Measurements from ENCODE around the gene OAS2.

The OAS2 gene, protein sequence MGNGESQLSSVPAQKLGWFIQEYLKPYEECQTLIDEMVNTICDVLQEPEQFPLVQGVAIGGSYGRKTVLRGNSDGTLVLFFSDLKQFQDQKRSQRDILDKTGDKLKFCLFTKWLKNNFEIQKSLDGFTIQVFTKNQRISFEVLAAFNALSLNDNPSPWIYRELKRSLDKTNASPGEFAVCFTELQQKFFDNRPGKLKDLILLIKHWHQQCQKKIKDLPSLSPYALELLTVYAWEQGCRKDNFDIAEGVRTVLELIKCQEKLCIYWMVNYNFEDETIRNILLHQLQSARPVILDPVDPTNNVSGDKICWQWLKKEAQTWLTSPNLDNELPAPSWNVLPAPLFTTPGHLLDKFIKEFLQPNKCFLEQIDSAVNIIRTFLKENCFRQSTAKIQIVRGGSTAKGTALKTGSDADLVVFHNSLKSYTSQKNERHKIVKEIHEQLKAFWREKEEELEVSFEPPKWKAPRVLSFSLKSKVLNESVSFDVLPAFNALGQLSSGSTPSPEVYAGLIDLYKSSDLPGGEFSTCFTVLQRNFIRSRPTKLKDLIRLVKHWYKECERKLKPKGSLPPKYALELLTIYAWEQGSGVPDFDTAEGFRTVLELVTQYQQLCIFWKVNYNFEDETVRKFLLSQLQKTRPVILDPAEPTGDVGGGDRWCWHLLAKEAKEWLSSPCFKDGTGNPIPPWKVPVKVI

DNA sequence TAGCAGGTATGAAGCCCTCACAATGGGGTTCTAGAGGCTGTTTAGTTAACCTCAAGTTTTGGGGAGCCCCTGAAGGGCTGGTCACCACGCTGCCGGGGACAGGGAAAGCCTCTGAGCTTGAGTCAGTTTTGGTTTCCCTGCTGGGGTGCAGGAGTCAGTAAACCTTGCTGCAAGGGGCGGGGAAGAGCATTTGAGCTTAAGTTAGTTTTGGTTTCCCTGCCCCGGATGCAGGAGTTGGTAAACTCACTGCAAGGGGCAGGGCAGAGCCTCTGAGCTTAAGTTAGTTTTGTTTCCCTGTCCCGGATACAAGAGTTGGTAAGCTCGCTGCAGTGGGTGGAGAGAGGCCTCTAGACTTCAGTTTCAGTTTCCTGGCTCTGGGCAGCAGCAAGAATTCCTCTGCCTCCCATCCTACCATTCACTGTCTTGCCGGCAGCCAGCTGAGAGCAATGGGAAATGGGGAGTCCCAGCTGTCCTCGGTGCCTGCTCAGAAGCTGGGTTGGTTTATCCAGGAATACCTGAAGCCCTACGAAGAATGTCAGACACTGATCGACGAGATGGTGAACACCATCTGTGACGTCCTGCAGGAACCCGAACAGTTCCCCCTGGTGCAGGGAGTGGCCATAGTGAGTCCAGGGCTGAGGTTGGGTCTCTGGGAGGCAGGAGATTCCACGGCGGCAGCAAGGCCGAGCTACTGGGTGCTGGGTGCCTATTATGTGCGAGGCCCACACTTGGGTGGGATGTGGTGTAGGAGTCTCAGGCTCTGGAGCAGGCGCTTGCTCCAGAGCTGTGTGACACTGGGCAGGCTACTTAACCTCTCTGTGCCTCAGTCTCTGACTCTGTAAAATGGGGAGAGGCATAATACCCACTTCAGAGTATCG is at the start of gene OAS2:
Gene OAS2, plus strand, starts transcription at position 357 of the 878 bp plus-strand sequence. Its CDS starts 90 bp downstream, at position 447.
- DNase-seq (ENCODE audit: low spot score) = peak; percentile 42

DNA sequence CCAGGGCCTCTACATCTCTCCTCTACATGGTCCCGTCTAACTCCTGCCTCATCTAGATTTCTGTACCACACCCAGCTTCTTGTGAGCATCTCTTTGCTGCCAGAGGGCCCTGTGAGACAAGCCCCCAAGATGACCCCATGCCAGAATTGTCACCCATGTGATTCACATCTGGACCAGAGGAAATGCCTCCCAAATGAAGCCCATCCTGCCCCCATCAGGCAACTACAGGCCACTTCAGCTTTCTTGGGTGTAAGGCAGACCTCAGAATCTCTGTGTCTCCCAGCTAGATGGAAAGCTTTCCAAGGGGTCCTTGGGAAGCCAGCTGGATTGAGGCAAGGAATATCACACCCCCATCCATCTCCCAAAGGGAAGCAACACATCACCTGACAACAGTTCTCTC is 49.3 kb upstream of the OAS2 start:
- DNase-seq (ENCODE audit: low spot score) = no peak

DNA sequence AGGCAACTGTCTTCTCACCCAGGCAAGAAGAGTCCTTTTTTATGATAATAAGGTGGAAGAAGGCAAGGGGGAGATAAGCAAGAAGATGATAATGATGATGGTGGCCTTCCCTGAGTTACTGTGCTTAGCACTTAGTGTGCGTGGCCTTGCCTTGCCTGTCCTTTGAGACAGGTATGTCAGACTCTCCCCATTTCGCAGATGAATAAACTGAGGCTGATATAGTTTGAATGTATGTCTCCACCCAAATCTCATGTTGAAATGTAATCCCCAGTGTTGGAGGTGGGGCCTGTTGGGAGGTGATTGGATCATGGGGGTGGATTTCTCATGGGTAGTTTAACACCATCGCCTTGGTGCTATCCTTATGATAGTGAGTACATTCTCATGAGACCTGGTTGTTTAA is 48.6 kb upstream of the OAS2 start:
- no peak for DNase-seq (ENCODE audit: low spot score)

DNA sequence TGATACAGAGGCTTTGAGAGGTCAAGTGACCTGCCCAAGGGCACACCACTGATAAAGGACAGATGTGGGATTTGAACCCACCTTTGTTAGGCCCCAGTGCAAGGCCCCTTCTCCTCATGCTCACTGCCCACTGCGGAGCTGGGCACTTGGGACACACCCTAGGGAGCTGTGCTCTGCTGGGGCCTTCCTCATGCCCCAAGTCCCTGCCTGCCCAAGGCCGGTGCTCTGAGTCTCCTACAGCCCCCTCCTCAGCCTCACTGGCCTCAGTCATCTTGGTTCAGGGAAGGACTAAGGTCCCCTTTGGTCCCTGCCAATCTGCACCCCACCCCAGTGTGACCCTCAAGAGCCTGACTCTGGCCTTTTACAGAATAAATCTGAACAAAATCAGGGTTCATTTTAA is 48.0 kb upstream of the OAS2 start:
- no peak for DNase-seq (ENCODE audit: low spot score)

DNA sequence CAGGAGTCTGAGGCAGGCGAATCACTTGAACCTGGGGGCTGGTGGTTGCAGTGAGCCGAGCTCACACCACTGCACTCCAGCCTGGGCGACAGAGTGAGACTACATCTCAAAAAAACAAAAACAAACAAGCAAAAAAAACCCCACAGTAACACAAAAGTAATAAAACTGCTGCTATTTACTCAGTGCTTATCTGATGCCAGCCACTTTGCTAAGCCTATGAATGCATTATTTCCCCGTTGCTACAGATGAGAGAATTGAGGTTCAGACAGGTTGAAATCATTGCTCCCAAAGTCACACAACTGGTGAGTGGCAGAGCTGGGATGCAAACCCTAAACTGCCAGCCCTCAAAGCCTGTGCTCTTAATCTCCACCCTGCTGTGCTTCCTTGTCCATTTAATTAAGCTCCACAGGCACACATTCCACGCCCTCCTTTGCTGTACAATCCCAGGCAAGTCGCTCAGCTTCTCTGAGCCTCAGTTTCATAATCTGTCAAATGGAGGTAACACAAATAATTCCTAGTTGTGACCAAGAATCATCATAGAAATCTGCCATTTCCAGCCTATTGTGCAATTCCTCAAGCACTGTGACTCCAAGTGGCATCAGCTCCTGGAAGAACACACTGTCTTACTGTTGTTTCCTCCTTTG is 45.7 kb upstream of the OAS2 start:
- DNase-seq (ENCODE audit: low spot score) = no peak

DNA sequence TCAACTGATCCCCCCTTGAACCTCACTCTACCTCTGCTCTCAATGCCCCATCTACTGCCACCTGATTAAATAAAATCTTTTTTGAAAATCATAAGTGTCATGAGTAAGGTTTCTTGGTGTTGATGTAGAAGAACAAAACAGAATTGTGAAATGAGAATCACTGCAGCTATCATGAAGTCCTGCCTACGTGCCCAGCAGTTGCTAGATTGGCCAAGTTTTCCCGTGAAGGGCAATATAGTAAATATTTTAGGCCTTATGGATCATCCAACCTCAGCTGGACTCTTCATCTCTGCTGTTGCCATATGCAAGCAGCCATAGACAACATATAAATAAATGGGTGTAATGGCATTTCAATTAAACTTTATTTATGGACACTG is 45.2 kb upstream of the OAS2 start:
- DNase-seq (ENCODE audit: low spot score) = no peak

DNA sequence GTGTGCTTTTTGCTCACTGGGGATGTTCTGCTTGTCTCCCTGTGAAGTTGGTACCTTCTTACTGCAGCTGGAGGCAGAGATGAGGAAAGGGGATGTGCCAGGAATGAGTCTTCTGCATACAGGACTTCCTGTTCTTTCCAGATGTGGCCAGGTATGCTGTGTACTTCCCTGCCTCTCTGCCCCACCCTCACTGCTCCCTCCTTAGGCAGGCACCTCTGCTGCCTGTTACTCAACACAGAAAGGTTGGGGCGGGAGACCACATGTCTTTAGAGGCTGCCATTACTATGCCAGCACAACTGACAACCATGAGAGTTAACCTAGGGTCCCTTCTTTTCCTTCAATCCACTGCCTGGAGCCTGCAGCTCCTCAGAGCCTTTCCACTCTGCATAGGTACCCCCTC is 42.1 kb upstream of the OAS2 start:
- no peak for DNase-seq (ENCODE audit: low spot score)

DNA sequence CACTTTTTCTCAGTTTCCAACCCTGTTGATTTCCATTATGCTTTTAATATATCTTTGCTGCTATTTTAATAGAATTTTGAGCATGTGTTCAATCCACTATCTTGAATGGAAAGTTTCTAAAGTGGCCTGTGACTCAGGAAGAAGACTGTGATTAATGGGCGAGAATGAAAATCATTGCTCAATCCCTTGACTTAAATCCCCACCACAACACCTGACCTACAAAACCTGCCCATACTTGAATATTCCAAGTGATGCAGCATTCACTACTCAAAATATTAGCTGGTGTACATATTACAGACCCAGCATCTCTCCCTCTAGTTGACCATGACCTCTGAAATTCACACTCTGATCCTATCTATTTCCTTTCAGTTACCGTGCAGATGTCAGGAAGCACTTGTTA is 41.4 kb upstream of the OAS2 start:
- no peak for DNase-seq (ENCODE audit: low spot score)

DNA sequence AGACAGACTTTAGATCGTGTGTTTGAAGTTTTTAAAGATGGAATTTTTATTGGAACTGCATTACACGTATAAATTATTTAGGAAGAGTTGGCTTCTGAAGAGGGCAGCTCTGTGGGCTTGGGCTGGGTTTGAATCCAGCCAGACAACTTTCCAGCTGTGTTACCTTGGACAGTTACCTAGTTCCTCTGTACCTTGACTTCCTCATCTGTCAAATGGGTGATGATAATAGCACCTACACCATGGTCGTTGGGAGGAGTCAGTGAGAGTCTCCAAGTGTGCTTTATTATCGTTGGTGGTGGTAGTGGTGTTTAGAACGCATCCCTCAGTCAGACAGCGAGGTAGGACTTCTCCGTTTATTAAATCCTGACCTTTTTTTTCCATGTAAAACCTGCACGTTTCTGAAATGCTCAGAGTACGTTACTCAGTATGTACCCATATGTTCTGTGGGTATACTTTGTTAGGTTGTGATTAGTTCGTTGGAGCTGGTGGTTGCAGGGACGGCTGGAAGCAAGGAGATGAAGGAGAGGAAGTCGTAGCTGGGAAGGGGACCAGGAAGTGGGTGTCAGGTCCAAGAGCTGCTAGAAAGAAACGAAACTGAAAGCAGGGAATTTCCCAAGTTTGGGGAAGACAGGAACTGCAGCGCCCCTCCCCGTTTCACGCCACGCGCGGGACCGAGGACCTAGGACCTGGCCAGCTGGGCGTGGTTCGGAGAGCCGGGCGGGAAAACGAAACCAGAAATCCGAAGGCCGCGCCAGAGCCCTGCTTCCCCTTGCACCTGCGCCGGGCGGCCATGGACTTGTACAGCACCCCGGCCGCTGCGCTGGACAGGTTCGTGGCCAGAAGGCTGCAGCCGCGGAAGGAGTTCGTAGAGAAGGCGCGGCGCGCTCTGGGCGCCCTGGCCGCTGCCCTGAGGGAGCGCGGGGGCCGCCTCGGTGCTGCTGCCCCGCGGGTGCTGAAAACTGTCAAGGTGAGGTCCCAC is 40.3 kb upstream of the OAS2 start, which contains the start of gene OAS3:
Gene OAS3, plus strand, starts transcription at position 734 of the 979 bp plus-strand sequence. Its CDS starts 57 bp downstream, at position 791.
- peak; percentile 32 for DNase-seq (ENCODE audit: low spot score)

DNA sequence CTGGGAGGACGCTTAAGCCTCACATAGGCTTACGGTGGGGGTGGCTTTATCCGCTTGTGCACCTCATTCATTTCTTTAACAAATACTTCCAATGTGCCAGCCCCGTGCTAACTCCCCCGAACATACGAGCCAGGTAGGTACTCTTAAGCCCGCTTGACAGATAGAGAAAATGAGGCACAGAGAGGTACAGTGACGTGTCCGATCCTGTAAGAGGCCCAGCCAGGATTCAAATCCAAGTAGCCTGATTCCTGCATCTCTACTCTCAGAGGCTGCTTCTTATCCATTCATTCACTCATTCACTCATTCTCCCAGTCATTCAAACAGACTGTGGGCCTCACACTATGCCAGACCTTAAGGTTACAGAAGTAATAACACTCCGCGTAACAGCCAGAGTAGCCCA is 39.6 kb upstream of the OAS2 start:
- no peak for DNase-seq (ENCODE audit: low spot score)

DNA sequence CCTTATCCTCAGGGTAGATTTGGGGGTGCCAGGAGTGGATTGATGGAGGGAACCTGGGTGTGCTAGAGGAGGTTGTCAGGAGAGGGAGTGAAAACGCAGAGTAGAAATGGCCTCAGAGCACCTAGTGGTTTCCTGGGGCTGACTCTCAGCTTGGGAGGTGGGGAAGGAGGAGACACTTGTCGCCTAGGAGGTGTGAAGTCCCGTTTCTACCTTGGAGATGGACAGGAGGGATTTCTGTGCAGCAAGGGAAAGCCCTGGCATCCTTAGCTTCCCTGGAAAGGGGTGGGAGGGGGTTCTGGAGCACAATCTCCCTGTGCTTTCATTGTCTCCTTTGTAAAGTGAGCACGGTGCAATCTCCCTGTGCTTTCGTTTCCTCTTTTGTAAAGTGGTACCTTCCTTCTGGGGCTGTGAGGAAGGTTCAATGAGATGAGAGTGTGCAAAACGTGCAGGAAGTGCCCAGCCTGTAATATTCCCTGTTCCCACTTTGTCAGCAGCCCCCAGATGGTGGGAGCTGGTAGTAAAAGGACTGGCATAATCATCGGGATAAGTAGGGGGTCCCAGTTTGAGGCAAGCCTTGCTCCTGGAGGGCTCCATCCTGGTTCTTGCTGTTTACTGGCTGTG is 38.4 kb upstream of the OAS2 start:
- no peak for DNase-seq (ENCODE audit: low spot score)

DNA sequence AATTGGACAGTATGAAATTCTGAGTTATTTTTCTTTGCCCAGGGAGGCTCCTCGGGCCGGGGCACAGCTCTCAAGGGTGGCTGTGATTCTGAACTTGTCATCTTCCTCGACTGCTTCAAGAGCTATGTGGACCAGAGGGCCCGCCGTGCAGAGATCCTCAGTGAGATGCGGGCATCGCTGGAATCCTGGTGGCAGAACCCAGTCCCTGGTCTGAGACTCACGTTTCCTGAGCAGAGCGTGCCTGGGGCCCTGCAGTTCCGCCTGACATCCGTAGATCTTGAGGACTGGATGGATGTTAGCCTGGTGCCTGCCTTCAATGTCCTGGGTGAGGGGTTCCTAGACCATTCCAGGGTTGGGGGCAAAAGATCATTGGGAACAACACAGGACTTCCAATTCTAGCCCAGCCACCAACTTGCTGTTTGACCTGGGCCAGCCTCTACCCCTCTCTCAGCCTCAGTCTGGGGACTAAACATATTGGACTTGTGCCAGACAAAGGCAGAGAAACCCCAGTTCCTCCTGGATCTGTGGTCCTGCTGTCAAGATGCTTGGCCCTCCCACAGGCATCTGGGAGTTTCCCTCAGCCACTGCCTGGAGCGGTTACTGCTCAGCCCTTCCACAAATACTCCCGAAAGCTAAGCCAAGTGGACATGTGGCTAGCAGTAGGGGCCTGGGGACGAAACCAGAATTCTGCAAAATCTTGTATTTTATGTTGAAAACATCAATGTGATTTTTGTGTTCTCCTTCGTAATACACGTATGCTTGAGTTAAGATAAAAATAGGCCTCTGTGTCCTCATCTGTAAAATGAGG is 36.6 kb upstream of the OAS2 start:
- DNase-seq (ENCODE audit: low spot score) = no peak

DNA sequence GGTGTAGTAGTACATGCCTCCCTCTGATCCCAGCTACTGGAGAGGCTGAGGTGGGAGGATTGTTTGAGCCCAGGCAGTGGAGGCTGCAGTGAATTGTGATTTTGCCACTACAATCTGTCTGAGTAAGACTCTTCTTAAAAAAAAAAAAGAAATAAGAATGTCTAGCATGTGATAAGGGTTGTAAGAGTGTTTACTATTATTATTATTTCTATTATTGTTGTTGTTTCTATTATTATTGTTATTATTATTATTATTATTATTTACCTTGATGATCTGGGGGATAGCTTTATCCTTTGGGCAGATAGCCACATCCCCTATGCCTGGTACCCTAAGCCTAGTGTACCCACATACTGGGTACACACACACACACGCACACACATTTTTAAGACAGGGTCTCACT is 35.7 kb upstream of the OAS2 start:
- DNase-seq (ENCODE audit: low spot score) = no peak

DNA sequence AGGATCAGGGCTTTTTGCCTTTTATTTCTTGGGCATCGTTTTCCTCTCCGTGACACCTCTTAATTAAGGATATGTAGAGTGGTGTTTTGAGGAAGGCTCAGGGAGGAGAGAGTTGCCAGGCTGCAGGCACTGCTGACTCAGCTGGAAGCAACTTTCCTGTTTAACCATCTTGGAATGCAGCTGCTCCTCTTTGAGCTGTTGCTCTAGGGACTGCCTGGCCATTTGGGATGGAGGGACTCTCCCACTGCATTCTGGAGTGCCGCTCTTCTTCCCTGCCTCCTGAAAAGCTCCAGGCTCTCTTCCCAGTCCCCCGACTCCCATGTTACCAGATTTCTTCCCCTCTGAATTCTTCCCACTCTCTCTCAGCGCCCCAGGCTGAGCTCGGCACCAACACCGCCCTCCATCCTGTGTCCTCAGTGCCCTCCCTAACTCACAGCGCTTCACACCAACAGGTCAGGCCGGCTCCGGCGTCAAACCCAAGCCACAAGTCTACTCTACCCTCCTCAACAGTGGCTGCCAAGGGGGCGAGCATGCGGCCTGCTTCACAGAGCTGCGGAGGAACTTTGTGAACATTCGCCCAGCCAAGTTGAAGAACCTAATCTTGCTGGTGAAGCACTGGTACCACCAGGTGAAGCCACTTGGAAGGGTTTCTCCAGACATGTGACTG is 34.2 kb upstream of the OAS2 start:
- DNase-seq (ENCODE audit: low spot score) = no peak

DNA sequence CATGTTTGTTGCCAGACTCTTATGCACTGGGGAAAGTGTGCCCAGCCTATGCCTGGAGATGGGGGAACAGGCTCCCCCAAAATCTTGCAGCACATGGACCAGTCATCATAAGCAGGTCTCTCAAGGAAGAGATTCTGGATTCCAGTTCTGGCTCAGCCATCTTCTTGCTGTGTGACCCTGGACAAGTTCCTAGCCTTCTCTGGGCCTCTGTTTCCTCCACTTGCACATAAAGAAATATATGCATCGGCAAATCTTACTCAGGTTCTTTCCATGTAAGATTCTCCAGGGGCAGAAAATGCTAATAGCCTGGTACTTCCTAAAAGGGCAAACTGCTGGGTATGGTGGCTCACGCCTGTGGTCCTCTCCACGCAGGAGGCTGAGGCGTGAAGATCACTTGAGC is 32.8 kb upstream of the OAS2 start:
- no peak for DNase-seq (ENCODE audit: low spot score)

DNA sequence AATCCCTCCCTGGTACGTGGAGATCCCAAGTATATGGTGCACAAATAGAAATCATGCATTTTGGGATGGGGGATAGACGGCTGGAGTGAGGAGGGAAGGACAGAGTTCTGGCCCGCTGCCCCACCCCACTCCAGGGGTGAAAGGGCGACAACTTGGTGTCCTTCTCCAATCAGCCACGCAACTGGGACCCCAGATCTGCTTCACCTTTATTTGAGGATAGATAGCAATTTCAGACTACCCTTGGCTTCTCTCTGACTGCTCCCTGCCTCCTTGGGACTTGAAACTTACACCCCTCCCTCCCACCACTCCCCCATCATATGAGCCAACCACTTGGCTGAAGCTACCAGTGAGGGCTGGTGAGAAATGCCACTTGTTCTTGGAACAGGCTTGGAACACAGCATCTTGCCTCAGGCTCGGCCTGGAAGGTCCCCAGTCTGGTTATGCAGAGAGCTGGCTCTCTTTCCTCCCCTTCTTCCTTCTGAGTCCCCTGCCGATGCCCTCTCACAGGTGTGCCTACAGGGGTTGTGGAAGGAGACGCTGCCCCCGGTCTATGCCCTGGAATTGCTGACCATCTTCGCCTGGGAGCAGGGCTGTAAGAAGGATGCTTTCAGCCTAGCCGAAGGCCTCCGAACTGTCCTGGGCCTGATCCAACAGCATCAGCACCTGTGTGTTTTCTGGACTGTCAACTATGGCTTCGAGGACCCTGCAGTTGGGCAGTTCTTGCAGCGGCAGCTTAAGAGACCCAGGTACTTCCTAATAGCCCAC is 31.9 kb upstream of the OAS2 start:
- DNase-seq (ENCODE audit: low spot score) = no peak

DNA sequence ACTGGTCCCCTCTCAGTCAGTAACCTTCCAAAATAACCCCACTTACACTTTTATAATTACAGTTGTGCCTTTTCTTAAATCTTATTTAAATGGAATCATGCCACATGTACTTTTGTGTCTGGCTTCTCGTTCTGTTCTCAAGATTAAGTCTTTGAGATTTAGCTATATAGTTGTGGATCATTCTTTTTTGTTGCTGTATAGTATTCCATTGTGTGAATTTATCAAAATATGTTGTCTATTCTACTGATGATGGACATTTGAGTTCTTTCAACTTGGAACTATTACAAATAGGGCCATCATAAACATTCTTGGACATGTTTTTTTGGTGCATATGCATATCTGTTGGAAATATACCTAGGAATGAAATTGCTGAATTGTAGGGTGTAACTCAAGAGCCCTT is 31.0 kb upstream of the OAS2 start:
- DNase-seq (ENCODE audit: low spot score) = no peak

DNA sequence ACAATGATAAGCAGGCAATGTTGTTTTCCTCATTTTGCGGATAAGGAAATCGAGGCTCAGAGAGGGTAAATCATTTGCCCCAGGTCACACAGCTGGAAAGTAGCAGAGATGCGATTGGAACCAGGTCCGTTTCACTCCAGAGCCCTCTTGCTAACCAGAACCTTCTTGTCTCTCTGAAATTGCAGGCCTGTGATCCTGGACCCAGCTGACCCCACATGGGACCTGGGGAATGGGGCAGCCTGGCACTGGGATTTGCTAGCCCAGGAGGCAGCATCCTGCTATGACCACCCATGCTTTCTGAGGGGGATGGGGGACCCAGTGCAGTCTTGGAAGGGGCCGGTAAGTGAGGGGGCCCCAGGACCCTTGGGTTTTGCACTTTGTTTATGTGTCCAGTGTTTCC is 30.6 kb upstream of the OAS2 start:
- no peak for DNase-seq (ENCODE audit: low spot score)
